ENCODE results near the gene TCERG1L.

The TCERG1L gene

GRCh38 chr10:131269776-131270460, 41.6 kb downstream of the TCERG1L start:
- no peak for DNase-seq

GRCh38 chr10:131267814-131268095, 43.8 kb downstream of the TCERG1L start:
- no peak for DNase-seq

GRCh38 chr10:131266936-131267813, 44.3 kb downstream of the TCERG1L start:
- no peak for DNase-seq

GRCh38 chr10:131264110-131264788, 47.3 kb downstream of the TCERG1L start:
- no peak for DNase-seq

GRCh38 chr10:131261890-131262475, 49.5 kb downstream of the TCERG1L start:
- DNase-seq = no peak

GRCh38 chr10:131260452-131261211, 50.9 kb downstream of the TCERG1L start:
- DNase-seq = no peak

GRCh38 chr10:131260031-131260430, 51.5 kb downstream of the TCERG1L start:
- DNase-seq = no peak

- DNase-seq = no peak
These were observed 52.0 kb downstream of the TCERG1L start for GRCh38 chr10:131259535-131259934.

- DNase-seq = no peak
These were observed 53.3 kb downstream of the TCERG1L start for GRCh38 chr10:131258256-131258655.

GRCh38 chr10:131257027-131257426, 54.5 kb downstream of the TCERG1L start:
- no peak for DNase-seq

- no peak for DNase-seq
These were observed 56.7 kb downstream of the TCERG1L start for GRCh38 chr10:131254859-131255252.

GRCh38 chr10:131253931-131254858, 57.3 kb downstream of the TCERG1L start:
- DNase-seq = no peak

GRCh38 chr10:131252567-131253276, 58.8 kb downstream of the TCERG1L start:
- DNase-seq = no peak

- no peak for DNase-seq
These were observed 60.4 kb downstream of the TCERG1L start for GRCh38 chr10:131251146-131251541.

- no peak for DNase-seq
These were observed 60.9 kb downstream of the TCERG1L start for GRCh38 chr10:131250454-131251145.

- no peak for DNase-seq
These were observed 61.6 kb downstream of the TCERG1L start for GRCh38 chr10:131249955-131250344.

- DNase-seq = no peak
These were observed 62.1 kb downstream of the TCERG1L start for GRCh38 chr10:131249238-131249954.

- no peak for DNase-seq
These were observed 63.0 kb downstream of the TCERG1L start for GRCh38 chr10:131248376-131249165.

GRCh38 chr10:131247873-131248272, 63.6 kb downstream of the TCERG1L start:
- no peak for DNase-seq

Measured in CD4-positive, alpha-beta T cell treated with Interleukin-4 for 4 hours (primary cell).